HEK293T (cell line): Measurements from ENCODE around the gene KCNJ18.
"Not testable (repeated sequence)": the region's sequence is repeated elsewhere in the genome, so short reads cannot be mapped to it uniquely, and the experiment has no call there.

Source experiments
- ARNT ChIP-seq: fragments of 450-650 bp; IDR thresholded peaks from 2 replicates; pipeline ENCODE4 v1.6.1; 2017; ENCODE audit warnings: mild to moderate bottlenecking
- BHLHE40 ChIP-seq: fragments of 450-650 bp; IDR thresholded peaks from 2 replicates; pipeline ENCODE4 v1.6.1; 2016; ENCODE audit warnings: mild to moderate bottlenecking, moderate library complexity, borderline replicate concordance
- ELF4 ChIP-seq: fragments of 450-650 bp; IDR thresholded peaks from 2 replicates; pipeline ENCODE4 v1.6.1; 2017; ENCODE audit warnings: antibody characterized with exemption
- FOXK2 ChIP-seq: fragments of 450-650 bp; IDR thresholded peaks from 2 replicates; pipeline ENCODE4 v1.6.1; 2016; ENCODE audit warnings: mild to moderate bottlenecking
- FOXM1 ChIP-seq: fragments of 450-650 bp; IDR thresholded peaks from 2 replicates; pipeline ENCODE4 v1.6.1; 2017; ENCODE audit warnings: mild to moderate bottlenecking, borderline replicate concordance
- LEF1 ChIP-seq: fragments of 450-650 bp; IDR thresholded peaks from 2 replicates; pipeline ENCODE4 v1.6.1; 2017; ENCODE audit warnings: mild to moderate bottlenecking, borderline replicate concordance
- SP1 ChIP-seq: fragments of 450-650 bp; IDR thresholded peaks from 2 replicates; pipeline ENCODE4 v1.6.1; 2017
- SUZ12 ChIP-seq: fragments of 450-650 bp; IDR thresholded peaks from 2 replicates; pipeline ENCODE4 v1.6.1; 2016; ENCODE audit warnings: mild to moderate bottlenecking
- TARDBP ChIP-seq: fragments of 450-650 bp; IDR thresholded peaks from 2 replicates; pipeline ENCODE4 v1.6.1; 2016

DNA sequence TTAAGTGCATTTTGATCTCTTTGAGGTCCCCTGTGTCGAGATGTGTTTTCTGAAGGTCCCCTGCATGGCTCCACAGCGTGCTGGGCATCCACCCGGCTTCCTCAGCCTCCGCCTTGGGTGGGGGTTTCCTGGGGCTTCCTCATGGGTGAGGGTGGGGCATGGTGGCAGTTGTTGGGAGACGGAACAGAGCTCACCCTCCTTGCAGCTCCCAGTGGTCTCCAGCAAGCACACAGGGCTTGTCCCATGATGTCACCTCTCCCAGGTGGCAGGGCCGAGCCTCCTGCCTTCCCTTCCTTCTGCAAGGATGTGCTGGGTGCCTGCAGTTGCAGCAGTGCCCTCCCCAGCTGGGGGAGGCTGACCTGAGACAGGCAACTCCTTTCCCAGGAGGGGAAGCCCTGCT, 13.4 kb downstream of the KCNJ18 start:
- not testable (repeated sequence) for TF ChIP-seq TARDBP, SP1, ELF4, BHLHE40, SUZ12, FOXM1, FOXK2, LEF1, ARNT
